NCI-H510A (cell line): ENCODE data around the gene PDE4DIP.
"Not testable (repeated sequence)": the region's sequence is repeated elsewhere in the genome, so short reads cannot be mapped to it uniquely, and the experiment has no call there.

ENCODE experiments used
- DNase-seq: peaks from one replicate; lab custom pipeline; 2025; lab: John Stamatoyannopoulos, UW

Gene PDE4DIP

GRCh38 chr1:148874408-148875388, 30.5 kb downstream of the PDE4DIP start:
- not testable (repeated sequence) for DNase-seq

GRCh38 chr1:148879812-148880416, 35.7 kb downstream of the PDE4DIP start:
- not testable (repeated sequence) for DNase-seq

GRCh38 chr1:148881261-148881660, 37.0 kb downstream of the PDE4DIP start:
- not testable (repeated sequence) for DNase-seq

- not testable (repeated sequence) for DNase-seq
These were observed 41.0 kb downstream of the PDE4DIP start for GRCh38 chr1:148885219-148885618.

GRCh38 chr1:148886293-148886692, 42.1 kb downstream of the PDE4DIP start:
- DNase-seq = not testable (repeated sequence)

GRCh38 chr1:148888597-148888996, 44.4 kb downstream of the PDE4DIP start:
- DNase-seq = not testable (repeated sequence)

- DNase-seq = not testable (repeated sequence)
These were observed 45.2 kb downstream of the PDE4DIP start for GRCh38 chr1:148889267-148890074.

- not testable (repeated sequence) for DNase-seq
These were observed 45.9 kb downstream of the PDE4DIP start for GRCh38 chr1:148890075-148890568.

GRCh38 chr1:148894360-148895352, 50.4 kb downstream of the PDE4DIP start:
- DNase-seq = not testable (repeated sequence)

- DNase-seq = not testable (repeated sequence)
These were observed 55.8 kb downstream of the PDE4DIP start for GRCh38 chr1:148900026-148900425.

GRCh38 chr1:148900691-148901090, 56.5 kb downstream of the PDE4DIP start:
- not testable (repeated sequence) for DNase-seq

GRCh38 chr1:148901150-148901952, 57.1 kb downstream of the PDE4DIP start:
- DNase-seq = not testable (repeated sequence)

- not testable (repeated sequence) for DNase-seq
These were observed 57.7 kb downstream of the PDE4DIP start for GRCh38 chr1:148901953-148902341.

GRCh38 chr1:148909219-148909826, 65.1 kb downstream of the PDE4DIP start:
- not testable (repeated sequence) for DNase-seq

- not testable (repeated sequence) for DNase-seq
These were observed 67.2 kb downstream of the PDE4DIP start for GRCh38 chr1:148911303-148911928.

GRCh38 chr1:148916222-148916621, 72.0 kb downstream of the PDE4DIP start:
- DNase-seq = not testable (repeated sequence)

- not testable (repeated sequence) for DNase-seq
These were observed 72.6 kb downstream of the PDE4DIP start for GRCh38 chr1:148916695-148917348.

GRCh38 chr1:148918836-148919447, 74.7 kb downstream of the PDE4DIP start:
- not testable (repeated sequence) for DNase-seq
